K562 (cell line): ENCODE measurements around the gene COL20A1. TPM values are rescaled to one million over a fixed set of nuclear protein-coding genes. Genes with fewer than 3 reads are reported as not detected.

Experiments used
- ATAC-seq: fragments of 200-7000 bp; cut with Tn5 transposase; 3 replicates; pipeline ENCODE4 v1.9.1; 2020; ENCODE audit warnings: moderate library complexity
- BruUV-seq: library from RNA; stranded (reverse); fragments of 400-500 nt; replicated peaks from 2 replicates; lab custom pipeline; 2021; lab: Mats Ljungman, UMichigan
- CTCF ChIA-PET: fragments of 300-600 bp; formaldehyde crosslinking; extraction: SDS; loops from one replicate; lab custom pipeline; 2021; ENCODE audit warnings: low intra/inter-chr PET ratio; lab: Yijun Ruan, JAX
- POLR2A ChIA-PET: fragments of 300-600, 350-650 bp; sonication (Branson Sonifier 250); formaldehyde crosslinking; extraction: SDS; loops from one replicate; lab custom pipeline; 2021; ENCODE audit warnings: antibody characterized with exemption, inconsistent platforms; lab: Yijun Ruan, JAX
- DNase-seq, 4 experiments: peaks; one replicate each; pipeline versions ENCODE4 v3.0.0 to v3.0.0-alpha.2; 2011 to 2018; ENCODE audit warnings: low spot score in 3 of 4, mixed read lengths in 3 of 4; ENCODE audit errors: extremely low read depth in 1 of 4
- FAIRE-seq: peaks from 2 replicates; lab custom pipeline; 2011; peaks lifted over from hg19 to GRCh38; lab: Jason Lieb, UNC
- H2AFZ ChIP-seq: 2 replicates; pipeline ENCODE4 v1.6.0; 2011; ENCODE audit warnings: low read depth, low read length, control low read depth, inconsistent platforms
- H3K27ac ChIP-seq: fragments of 200-600 bp; 3 replicates; pipeline ENCODE4 v1.8.0; 2011; ENCODE audit warnings: low read depth, mild to moderate bottlenecking, control low read depth, inconsistent platforms, low read length, moderate library complexity, mixed read lengths; ENCODE audit errors: extremely low read depth
- H3K27me3 ChIP-seq, 2 experiments: fragments of 300-600 bp in 1 of 2; 2 replicates in 1 of 2; 3 replicates in 1 of 2; pipeline versions ENCODE4 v1.6.0 to v1.8.0; 2011; ENCODE audit warnings: inconsistent platforms in 2 of 2, low read length in 2 of 2, mild to moderate bottlenecking in 1 of 2, mixed read lengths in 1 of 2, moderate library complexity in 1 of 2; ENCODE audit not compliant: control insufficient read depth in 2 of 2, insufficient read depth in 2 of 2
- H3K36me3 ChIP-seq: fragments of 300-600 bp; 3 replicates; pipeline ENCODE4 v1.8.0; 2011; ENCODE audit warnings: mild to moderate bottlenecking, low read length, inconsistent platforms; ENCODE audit not compliant: control insufficient read depth, insufficient read depth
- H3K4me1 ChIP-seq, 2 experiments: fragments of 200-600 bp in 1 of 2; replicated peaks in 1 of 2; 2 replicates in 1 of 2; 3 replicates in 1 of 2; pipeline versions ENCODE4 v1.5.1 to v1.8.0; 2011; ENCODE audit warnings: inconsistent platforms in 2 of 2, low read length in 2 of 2, mild to moderate bottlenecking in 1 of 2, mixed read lengths in 1 of 2, moderate library complexity in 1 of 2; ENCODE audit not compliant: control insufficient read depth in 2 of 2, insufficient read depth in 2 of 2
- H3K4me2 ChIP-seq: 2 replicates; pipeline ENCODE4 v1.6.1; 2011; ENCODE audit warnings: low read length, control low read depth, inconsistent platforms, mixed read lengths; ENCODE audit not compliant: insufficient read depth
- H3K4me3 ChIP-seq: fragments of 200-600 bp; sonication (generic), shearing (Covaris generic); 2 replicates; pipeline ENCODE4 v1.5.1; 2016; ENCODE audit warnings: control low read depth, inconsistent platforms
- H3K79me2 ChIP-seq: fragments of 200-600 bp; 3 replicates; pipeline ENCODE4 v1.8.0; 2011; ENCODE audit warnings: low read length, inconsistent platforms; ENCODE audit not compliant: control insufficient read depth, insufficient read depth
- H3K9ac ChIP-seq, 2 experiments: 2 replicates each; pipeline versions ENCODE4 v1.6.0 to v1.6.1; 2011; ENCODE audit warnings: low read depth in 2 of 2, low read length in 2 of 2, control low read depth in 1 of 2, inconsistent platforms in 1 of 2, mild to moderate bottlenecking in 1 of 2, mixed read lengths in 1 of 2; ENCODE audit not compliant: insufficient read depth in 1 of 2
- H3K9me1 ChIP-seq: one replicate; pipeline ENCODE4 v1.6.0; 2011; ENCODE audit warnings: inconsistent platforms, mild to moderate bottlenecking, low read length, moderate library complexity; ENCODE audit not compliant: control insufficient read depth, insufficient read depth
- H3K9me3 ChIP-seq: replicated peaks from 2 replicates; pipeline ENCODE4 v1.5.1; 2011; ENCODE audit warnings: low read depth, low read length, inconsistent platforms; ENCODE audit not compliant: control insufficient read depth, insufficient read depth
- H4K20me1 ChIP-seq: replicated peaks from 2 replicates; pipeline ENCODE4 v1.6.1; 2011; ENCODE audit warnings: low read length, inconsistent platforms, mixed read lengths; ENCODE audit not compliant: control insufficient read depth, insufficient read depth
- BCLAF1 ChIP-seq, 2 experiments: fragments of 450-650 bp in 1 of 2; IDR thresholded peaks; 2 replicates each; pipeline ENCODE4 v1.6.1; 2011 to 2017; ENCODE audit warnings: low read depth in 2 of 2, antibody characterized with exemption in 1 of 2, borderline replicate concordance in 1 of 2, low read length in 1 of 2, mild to moderate bottlenecking in 1 of 2, mixed read lengths in 1 of 2; ENCODE audit not compliant: control insufficient read depth in 1 of 2
- HDAC8 ChIP-seq: fragments of 450-650 bp; IDR thresholded peaks from 2 replicates; pipeline ENCODE4 v1.6.1; 2016; ENCODE audit warnings: mild to moderate bottlenecking, missing genetic modification characterization, moderate library complexity, missing compliant biosample characterization
- HES1 ChIP-seq: fragments of 450-650 bp; IDR thresholded peaks from 2 replicates; pipeline ENCODE4 v1.6.1; 2016; ENCODE audit warnings: low read depth, mild to moderate bottlenecking, moderate library complexity
- HNRNPL ChIP-seq: fragments of 200-400 bp; formaldehyde crosslinking; IDR thresholded peaks from 2 replicates; pipeline ENCODE4 v1.6.1; 2017; ENCODE audit warnings: low read depth, mild to moderate bottlenecking, low read length
- IFI16 ChIP-seq: fragments of 250-450 bp; sonication (Bioruptor Pico); IDR thresholded peaks from 2 replicates; pipeline ENCODE4 v2.1.2; 2022; ENCODE audit warnings: mild to moderate bottlenecking, inconsistent platforms
- RFX1 ChIP-seq: fragments of 450-650 bp; IDR thresholded peaks from 2 replicates; pipeline ENCODE4 v1.6.1; 2016; ENCODE audit warnings: mild to moderate bottlenecking, moderate library complexity
- SPI1 ChIP-seq: IDR thresholded peaks from 2 replicates; pipeline ENCODE4 v1.6.1; 2011; ENCODE audit warnings: low read depth, low read length, control low read depth, borderline replicate concordance
- TBL1XR1 ChIP-seq, 2 experiments: IDR thresholded peaks; 2 replicates each; pipeline ENCODE4 v1.6.1; 2012; ENCODE audit warnings: improper control_type of control experiment in 2 of 2, low read length in 2 of 2, mild to moderate bottlenecking in 1 of 2
- ZNF507 ChIP-seq: conservative IDR thresholded peaks from 2 replicates; pipeline ENCODE4 v1.6.1; 2017; ENCODE audit warnings: missing genetic modification characterization, missing compliant biosample characterization
- WGBS: fragments of 100-300 bp; shearing (Covaris generic); methylation state at CpG from one replicate; pipeline ENCODE4 v1.1.6; 2016; ENCODE audit warnings: low coverage, mixed read lengths; ENCODE audit not compliant: insufficient coverage; ENCODE audit errors: missing lambda C conversion rate; 5-methylcytosine and 5-hydroxymethylcytosine counted together
- in situ Hi-C: fragments of 300-500 bp; cut with MboI; formaldehyde crosslinking; loops from 4 replicates; pipeline ENCODE4 v1.15.0; 2018; ENCODE audit warnings: inconsistent platforms, mixed read lengths
- intact Hi-C: fragments of 100-400 bp; cut with micrococcal nuclease; formaldehyde crosslinking; loops from 2 replicates; pipeline ENCODE4 v1.14.2; 2022
- polyA plus RNA-seq, 8 experiments: library from polyadenylated mRNA; depleted of rRNA in 4 of 8; stranded (reverse) in 5 of 8; unstranded in 3 of 8; fragments of >200 nt; fragmentation: Nextera tagmentation in 2 of 8; fragmentation: Illumina TruSeq in 1 of 8; extraction: Ambion mirVana in 2 of 8; extraction: Trizol in 1 of 8; gene quantifications; 2 replicates each; pipeline versions ENCODE4 v1.2.1 to v1.2.3, GENCODE V29; 2011 to 2014; ENCODE audit warnings: inconsistent platforms in 1 of 8, missing spikeins in 1 of 8
- total RNA-seq, 7 experiments: library from RNA; depleted of rRNA in 6 of 7; stranded (reverse); fragments of >200 nt in 6 of 7; fragmentation: Illumina TruSeq in 2 of 7; extraction: Trizol in 2 of 7; gene quantifications; 2 replicates each; pipeline versions ENCODE4 v1.2.1 to v1.2.3, GENCODE V29; 2011 to 2021; ENCODE audit warnings: low replicate concordance in 1 of 7
- TF ChIP-seq, protein P1 (sequence below): fragments of 250-450 bp; sonication (Bioruptor Pico); IDR thresholded peaks from 2 replicates; pipeline ENCODE4 v1.8.0; 2022; ENCODE audit warnings: inconsistent platforms, mild to moderate bottlenecking, moderate library complexity, borderline replicate concordance
- TF ChIP-seq, protein P2 (sequence below): fragments of 250-450 bp; sonication (Bioruptor Pico); IDR thresholded peaks from 2 replicates; pipeline ENCODE4 v1.5.0; 2021; ENCODE audit warnings: mild to moderate bottlenecking, moderate library complexity

The COL20A1 gene
- total and polyA plus RNA-seq, 9 of the 15 experiments (the other 6 are each of a cell fraction or from before 2014, with no cell fraction given), result not detected

GRCh38 chr20:63335711-63336110, 42.7 kb downstream of the COL20A1 start:
- peaks cover 9% of the 10 kb centered on the region; the same call in 1 of the 2 replicates for H3K9me3 ChIP-seq

More at GRCh38 chr20:63335711-63336110, 42.7 kb downstream of the COL20A1 start:
- CTCF ChIA-PET, result no interaction called here
- ATAC-seq, result no peak
- TF ChIP-seq TBL1XR1 (IDR thresholded peaks at IDR 0.05; ENCODE audit: low read length in 2 of 2) (no peak), HDAC8 (tag) (no peak), BCLAF1 (IDR thresholded peaks at IDR 0.05; ENCODE audit: borderline replicate concordance in 1 of 2, control insufficient read depth in 1 of 2, low read depth in 2 of 2, low read length in 1 of 2) (no peak), SPI1 (no peak), HES1 (no peak), HNRNPL (no peak), ZNF507 (no peak), RFX1 (no peak), IFI16 (CRISPR knock-in tag) (no peak)
- TF ChIP-seq, protein P1, sequence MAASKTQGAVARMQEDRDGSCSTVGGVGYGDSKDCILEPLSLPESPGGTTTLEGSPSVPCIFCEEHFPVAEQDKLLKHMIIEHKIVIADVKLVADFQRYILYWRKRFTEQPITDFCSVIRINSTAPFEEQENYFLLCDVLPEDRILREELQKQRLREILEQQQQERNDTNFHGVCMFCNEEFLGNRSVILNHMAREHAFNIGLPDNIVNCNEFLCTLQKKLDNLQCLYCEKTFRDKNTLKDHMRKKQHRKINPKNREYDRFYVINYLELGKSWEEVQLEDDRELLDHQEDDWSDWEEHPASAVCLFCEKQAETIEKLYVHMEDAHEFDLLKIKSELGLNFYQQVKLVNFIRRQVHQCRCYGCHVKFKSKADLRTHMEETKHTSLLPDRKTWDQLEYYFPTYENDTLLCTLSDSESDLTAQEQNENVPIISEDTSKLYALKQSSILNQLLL (CRISPR knock-in tag), result no peak
- TF ChIP-seq, protein P2, sequence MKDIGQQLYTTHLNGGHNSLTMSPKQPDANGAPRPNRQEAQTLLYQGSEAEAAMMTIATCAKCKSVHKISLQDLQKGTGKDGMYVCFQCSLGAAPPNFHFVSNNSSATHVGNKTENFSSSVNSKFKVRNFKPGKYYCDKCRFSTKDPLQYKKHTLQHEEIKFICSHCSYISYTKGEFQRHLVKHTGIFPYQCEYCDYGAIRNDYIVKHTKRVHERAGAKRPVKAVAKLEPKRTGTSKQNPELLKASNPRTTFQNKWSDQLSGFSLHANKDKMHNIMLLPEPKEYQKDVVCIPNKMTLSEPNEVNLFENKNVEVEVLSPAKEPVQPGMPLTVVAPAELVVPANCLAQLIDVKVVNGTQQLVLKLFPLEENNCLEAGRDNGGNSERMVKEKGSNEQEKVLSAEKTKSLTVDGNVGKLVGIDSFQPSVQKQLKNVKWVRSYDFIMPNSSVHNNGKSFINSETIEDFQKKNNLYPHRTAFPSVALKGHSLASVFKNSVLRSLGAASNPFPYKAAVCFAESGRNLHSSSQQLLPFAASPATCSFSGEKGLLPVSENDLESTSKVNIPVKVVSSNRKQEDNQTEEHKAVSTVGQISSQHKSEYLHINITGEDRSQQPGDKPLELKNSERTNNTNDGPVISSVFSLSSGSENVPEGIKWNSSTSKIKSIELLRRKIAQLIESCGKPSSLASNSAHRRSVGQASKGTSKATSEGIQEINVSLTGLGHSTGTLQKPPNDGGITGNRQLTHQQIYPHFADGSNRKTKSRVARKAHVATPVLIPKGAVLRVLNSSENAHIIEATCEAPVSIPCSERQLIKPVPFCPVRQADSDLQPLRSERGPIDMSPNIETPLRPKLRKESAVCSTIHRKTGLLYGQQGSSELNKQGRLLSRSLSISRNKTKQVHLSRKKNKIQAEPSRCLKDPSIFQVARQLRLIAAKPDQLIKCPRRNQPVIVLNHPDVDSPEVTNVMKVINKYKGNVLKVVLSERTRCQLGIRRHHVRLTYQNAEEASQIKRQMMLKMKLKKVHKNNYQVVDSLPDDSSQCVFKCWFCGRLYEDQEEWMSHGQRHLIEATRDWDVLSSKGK (CRISPR knock-in tag), result no peak
- TF ChIP-seq, all 486 proteins: peak for 0
- POLR2A ChIA-PET, result no interaction called here
- Histone ChIP-seq H4K20me1 (no peaks in the 10 kb centered on the region), H3K9me1 (no peaks in the 10 kb centered on the region), H3K4me3 (no peak overlapping the region), H3K36me3 (no peaks in the 10 kb centered on the region), H2AFZ (peak overlapping the region; percentile 79), H3K4me1 (peaks cover 0 to 8% of the 10 kb centered on the region in 2 experiments; a peak in 1 of 5 replicates), H3K4me2 (no peak overlapping the region), H3K27me3 (peaks cover 3 to 24% of the 10 kb centered on the region in 2 experiments; a peak in 4 of 5 replicates), H3K9ac (no peak overlapping the region), H3K79me2 (no peaks in the 10 kb centered on the region), H3K27ac (no peak overlapping the region)
- in situ Hi-C loops, result no loop called here
- DNase-seq, result no peak
- FAIRE-seq, result no peak
- BruUV-seq, result no TSS peak
- intact Hi-C loops, result no loop called here
- 60% methylated on average over 2 of the region's 9 CpGs for WGBS
